IMR-90 (cell line): ENCODE results near the gene TXK. TPM values are rescaled to one million over a fixed set of nuclear protein-coding genes. Genes with fewer than 3 reads are reported as not detected.

ENCODE experiments used
- ATAC-seq: fragments of 200-7000 bp; cut with Tn5 transposase; 2 replicates; pipeline ENCODE4 v1.9.1; 2020; ENCODE audit warnings: low read depth, mild to moderate bottlenecking, moderate library complexity
- BruUV-seq: library from RNA; stranded (reverse); fragments of 400-500 nt; replicated peaks from 2 replicates; lab custom pipeline; 2021; lab: Mats Ljungman, UMichigan
- CTCF ChIA-PET: fragments of 300-600 bp; formaldehyde crosslinking; extraction: SDS; loops from one replicate; lab custom pipeline; 2021; ENCODE audit warnings: antibody characterized with exemption; lab: Yijun Ruan, JAX
- POLR2A ChIA-PET: fragments of 300-600 bp; sonication (Branson Sonifier 250); formaldehyde crosslinking; loops from one replicate; lab custom pipeline; 2022; ENCODE audit warnings: antibody characterized with exemption; ENCODE audit not compliant: unreplicated experiment; lab: Charles Lee
- DNase-seq: peaks from one replicate; pipeline ENCODE4 v3.0.0; 2013
- H2AFZ ChIP-seq: replicated peaks from 2 replicates; pipeline ENCODE3; 2013; ENCODE audit warnings: low read length, mild to moderate bottlenecking; ENCODE audit not compliant: poor library complexity
- H2AK5ac ChIP-seq: 2 replicates; pipeline ENCODE4 v1.6.1; 2013; ENCODE audit warnings: low read depth, low read length, inconsistent platforms
- H2AK9ac ChIP-seq: replicated peaks from 2 replicates; pipeline ENCODE3; 2013; ENCODE audit warnings: mild to moderate bottlenecking, low read depth, low read length, moderate library complexity; ENCODE audit not compliant: poor library complexity
- H2BK120ac ChIP-seq: 2 replicates; pipeline ENCODE4 v1.6.1; 2013; ENCODE audit warnings: low read depth, low read length, inconsistent platforms
- H2BK15ac ChIP-seq: 3 replicates; pipeline ENCODE4 v1.6.1; 2013; ENCODE audit warnings: low read depth, low read length, inconsistent platforms
- H2BK20ac ChIP-seq: 2 replicates; pipeline ENCODE4 v1.6.1; 2013; ENCODE audit warnings: low read depth, mild to moderate bottlenecking, inconsistent platforms, low read length, moderate library complexity
- H2BK5ac ChIP-seq: 2 replicates; pipeline ENCODE4 v1.6.1; 2013; ENCODE audit warnings: mild to moderate bottlenecking, low read depth, low read length, inconsistent platforms; ENCODE audit not compliant: poor library complexity, severe bottlenecking
- H3K14ac ChIP-seq: replicated peaks from 2 replicates; pipeline ENCODE4 v1.6.1; 2013; ENCODE audit warnings: low read depth, low read length, inconsistent platforms
- H3K18ac ChIP-seq: 2 replicates; pipeline ENCODE4 v1.6.1; 2013; ENCODE audit warnings: low read depth, low read length, control low read depth
- H3K23ac ChIP-seq: 2 replicates; pipeline ENCODE4 v1.6.1; 2013; ENCODE audit warnings: low read depth, low read length, inconsistent platforms
- H3K27ac ChIP-seq: 2 replicates; pipeline ENCODE4 v1.5.1; 2013; ENCODE audit warnings: mild to moderate bottlenecking, control low read depth, low read length; ENCODE audit not compliant: insufficient read depth
- H3K27me3 ChIP-seq: 2 replicates; pipeline ENCODE4 v1.6.1; 2013; ENCODE audit warnings: low read length; ENCODE audit not compliant: control insufficient read depth, insufficient read depth
- H3K36me3 ChIP-seq: 2 replicates; pipeline ENCODE4 v1.6.1; 2013; ENCODE audit warnings: low read length, mixed read lengths; ENCODE audit not compliant: control insufficient read depth, insufficient read depth
- H3K4ac ChIP-seq: 2 replicates; pipeline ENCODE4 v1.6.1; 2013; ENCODE audit warnings: low read depth, low read length, inconsistent platforms
- H3K4me1 ChIP-seq: 2 replicates; pipeline ENCODE4 v1.6.1; 2013; ENCODE audit warnings: low read length, mixed read lengths; ENCODE audit not compliant: control insufficient read depth, insufficient read depth
- H3K4me2 ChIP-seq: 2 replicates; pipeline ENCODE4 v1.6.1; 2013; ENCODE audit warnings: low read depth, mild to moderate bottlenecking, control low read depth, low read length, moderate library complexity
- H3K4me3 ChIP-seq: 2 replicates; pipeline ENCODE4 v1.5.1; 2013; ENCODE audit warnings: low read depth, mild to moderate bottlenecking, control low read depth, low read length, moderate library complexity; ENCODE audit not compliant: insufficient read depth
- H3K56ac ChIP-seq: 2 replicates; pipeline ENCODE4 v1.6.1; 2013; ENCODE audit warnings: low read length, inconsistent platforms; ENCODE audit not compliant: insufficient read depth; ENCODE audit errors: extremely low read depth
- H3K79me1 ChIP-seq, 2 experiments: 2 replicates each; pipeline ENCODE4 v1.6.1; 2013; ENCODE audit warnings: low read length in 2 of 2, inconsistent platforms in 1 of 2, low read depth in 1 of 2
- H3K9ac ChIP-seq: 2 replicates; pipeline ENCODE4 v1.6.1; 2013; ENCODE audit warnings: low read depth, low read length, control low read depth
- H3K9me1 ChIP-seq: 2 replicates; pipeline ENCODE4 v1.6.1; 2013; ENCODE audit warnings: low read length, inconsistent platforms; ENCODE audit not compliant: insufficient read depth
- H3K9me3 ChIP-seq: 2 replicates; pipeline ENCODE4 v1.6.1; 2013; ENCODE audit warnings: low read length; ENCODE audit not compliant: control insufficient read depth, insufficient read depth
- H4K20me1 ChIP-seq: 2 replicates; pipeline ENCODE4 v1.6.1; 2013; ENCODE audit warnings: low read length, inconsistent platforms; ENCODE audit not compliant: insufficient read depth
- H4K5ac ChIP-seq: 2 replicates; pipeline ENCODE4 v1.6.1; 2013; ENCODE audit warnings: mild to moderate bottlenecking, low read depth, low read length, control low read depth
- H4K8ac ChIP-seq, 2 experiments: 2 replicates each; pipeline ENCODE4 v1.6.1; 2013; ENCODE audit warnings: low read depth in 2 of 2, low read length in 2 of 2, control low read depth in 1 of 2, inconsistent platforms in 1 of 2
- H4K91ac ChIP-seq: 2 replicates; pipeline ENCODE4 v1.6.1; 2013; ENCODE audit warnings: low read depth, low read length, inconsistent platforms; ENCODE audit not compliant: insufficient read depth
- BHLHE40 ChIP-seq: fragments of 150-350 bp; IDR thresholded peaks from 2 replicates; pipeline ENCODE4 v1.6.1; 2016; ENCODE audit warnings: mild to moderate bottlenecking, low read depth, low read length
- CEBPB ChIP-seq: IDR thresholded peaks from 2 replicates; pipeline ENCODE4 v1.6.1; 2012; ENCODE audit warnings: low read depth, low read length, improper control_type of control experiment
- CHD1 ChIP-seq: IDR thresholded peaks from 2 replicates; pipeline ENCODE4 v1.6.1; 2012; ENCODE audit warnings: low read depth, low read length, improper control_type of control experiment
- FOS ChIP-seq: fragments of 150-350 bp; IDR thresholded peaks from 2 replicates; pipeline ENCODE4 v1.6.1; 2016; ENCODE audit warnings: low read depth, low read length
- MAFK ChIP-seq: IDR thresholded peaks from 2 replicates; pipeline ENCODE4 v1.6.1; 2012; ENCODE audit warnings: low read depth, low read length, improper control_type of control experiment
- MAZ ChIP-seq: IDR thresholded peaks from 2 replicates; pipeline ENCODE4 v1.6.1; 2012; ENCODE audit warnings: low read depth, mild to moderate bottlenecking, low read length, improper control_type of control experiment, moderate library complexity, borderline replicate concordance
- MXI1 ChIP-seq: IDR thresholded peaks from 2 replicates; pipeline ENCODE4 v1.6.1; 2012; ENCODE audit warnings: low read depth, mild to moderate bottlenecking, low read length, moderate library complexity, borderline replicate concordance
- POLR2A ChIP-seq: IDR thresholded peaks from 2 replicates; pipeline ENCODE4 v1.6.1; 2012; ENCODE audit warnings: mild to moderate bottlenecking, low read depth, low read length
- RAD21 ChIP-seq: IDR thresholded peaks from 2 replicates; pipeline ENCODE4 v1.6.1; 2012; ENCODE audit warnings: low read length, improper control_type of control experiment
- RCOR1 ChIP-seq: IDR thresholded peaks from 2 replicates; pipeline ENCODE4 v1.6.1; 2012; ENCODE audit warnings: mild to moderate bottlenecking, low read length, improper control_type of control experiment; ENCODE audit not compliant: insufficient replicate concordance
- RFX5 ChIP-seq: IDR thresholded peaks from 2 replicates; pipeline ENCODE4 v1.8.0; 2012; ENCODE audit warnings: low read depth, mild to moderate bottlenecking, low read length, moderate library complexity
- SMC3 ChIP-seq: fragments of 150-350 bp; IDR thresholded peaks from 2 replicates; pipeline ENCODE4 v1.6.1; 2016; ENCODE audit warnings: low read depth, mild to moderate bottlenecking, antibody characterized with exemption, low read length, moderate library complexity
- WGBS, 2 experiments: methylation state at CpG; one replicate each; pipeline versions ENCODE4 v1.1.5 to v1.1.7; 2013; ENCODE audit warnings: missing lambda C conversion rate in 2 of 2; ENCODE audit not compliant: insufficient read length in 1 of 2; ENCODE audit errors: extremely low coverage in 2 of 2; 5-methylcytosine and 5-hydroxymethylcytosine counted together
- dilution Hi-C: fragments of 300-500 bp; cut with HindIII; formaldehyde crosslinking; loops from one replicate; pipeline ENCODE4 v1.14.3; 2018; ENCODE audit warnings: low sequenced_read_pairs; ENCODE audit not compliant: unreplicated experiment
- in situ Hi-C: fragments of 300-500 bp; cut with MboI; formaldehyde crosslinking; loops from 3 replicates; pipeline ENCODE4 v1.14.3; 2019; ENCODE audit warnings: low sequenced_read_pairs, inconsistent platforms, mixed read lengths
- intact Hi-C: fragments of 100-400 bp; cut with micrococcal nuclease; formaldehyde crosslinking; loops from 2 replicates; pipeline ENCODE4 v1.10.0; 2022
- polyA plus RNA-seq, 3 experiments: library from polyadenylated mRNA; depleted of rRNA; stranded (reverse); fragments of >200 nt; gene quantifications; 2 replicates each; pipeline ENCODE4 v1.2.3, GENCODE V29; 2012; ENCODE audit warnings: low replicate concordance in 1 of 3
- total RNA-seq: library from RNA; depleted of rRNA; stranded (reverse); fragments of >200 nt; gene quantifications from 2 replicates; pipeline ENCODE4 v1.2.3, GENCODE V29; 2012
- TF ChIP-seq, protein P1 (sequence below): fragments of 150-350 bp; IDR thresholded peaks from 2 replicates; pipeline ENCODE4 v1.6.1; 2016; ENCODE audit warnings: low read depth, mild to moderate bottlenecking, low read length, moderate library complexity, borderline replicate concordance
- TF ChIP-seq, protein P2 (sequence below): fragments of 150-350 bp; IDR thresholded peaks from 2 replicates; pipeline ENCODE4 v1.6.1; 2017; ENCODE audit warnings: mild to moderate bottlenecking, antibody characterized with exemption, low read length, low read depth
- TF ChIP-seq, protein P3 (sequence below): conservative IDR thresholded peaks from 2 replicates; pipeline ENCODE4 v1.5.1; 2012; ENCODE audit warnings: mild to moderate bottlenecking, low read depth, low read length, improper control_type of control experiment

Gene TXK
- total and polyA plus RNA-seq, 2 of the 4 experiments (the other 2 are of a cell fraction), result not detected

DNA sequence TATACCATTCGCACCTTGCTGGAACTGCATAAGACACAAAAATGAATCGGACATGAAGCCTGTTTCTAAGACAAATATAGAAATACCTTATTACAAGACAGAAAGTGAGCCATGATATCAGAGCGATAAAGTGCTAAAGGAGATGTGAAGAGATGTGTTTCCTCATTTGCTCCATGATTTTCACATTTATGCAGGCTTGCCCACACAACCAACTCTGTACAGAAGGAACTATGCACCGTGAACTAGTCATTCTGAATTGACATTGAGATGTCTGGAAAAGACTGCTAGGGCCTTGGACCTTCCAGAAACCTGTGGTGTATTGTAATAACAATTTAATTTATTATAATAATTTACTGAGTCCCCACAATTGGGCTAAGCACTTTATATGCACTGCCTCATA is 38.6 kb upstream of the TXK start:
- ChIA-PET CTCF (no interaction called here), POLR2A (no interaction called here)
- peak overlapping the region; percentile 97 for H2BK5ac ChIP-seq
- H2BK120ac ChIP-seq, result peak overlapping the region; percentile 95
- intact Hi-C loops, result no loop called here
- H3K79me1 ChIP-seq, result no peaks in the 10 kb centered on the region
- H3K4me1 ChIP-seq, result peaks cover 10% of the 10 kb centered on the region
- no peak overlapping the region for H3K4me3 ChIP-seq
- 0 out of 2 replicates have a peak overlapping the region, but pooled peaks have one; percentile 37 for H3K9ac ChIP-seq
- H3K27ac ChIP-seq, result peak overlapping the region; percentile 80; the same call in 1 of the 2 replicates
- dilution Hi-C loops, result no loop called here
- H3K27me3 ChIP-seq, result no peaks in the 10 kb centered on the region
- WGBS, 2 experiments, result no CpG with 5 or more reads among the region's 4 CpGs
- no peak overlapping the region; the same call in 1 of the 3 replicates for H2BK15ac ChIP-seq
- H3K9me1 ChIP-seq, result peaks cover 7% of the 10 kb centered on the region; the same call in 1 of the 2 replicates
- no peak for ATAC-seq
- peak overlapping the region; percentile 69; the same call in 1 of the 2 replicates for H3K23ac ChIP-seq
- peak overlapping the region; percentile 94 for H3K18ac ChIP-seq
- H3K36me3 ChIP-seq, result no peaks in the 10 kb centered on the region
- no peak overlapping the region for H2AFZ ChIP-seq
- H4K91ac ChIP-seq, result peak overlapping the region; percentile 84
- no peaks in the 10 kb centered on the region for H3K9me3 ChIP-seq
- no TSS peak for BruUV-seq
- no peak overlapping the region for H2AK9ac ChIP-seq
- peak overlapping the region; percentile 91; the same call in 1 of the 2 replicates for H3K4ac ChIP-seq
- H2BK20ac ChIP-seq, result peak overlapping the region; percentile 94
- H4K20me1 ChIP-seq, result no peaks in the 10 kb centered on the region
- H2AK5ac ChIP-seq, result peak overlapping the region; percentile 83; the same call in 1 of the 2 replicates
- in situ Hi-C loops, result no loop called here
- DNase-seq, result no peak
- peak overlapping the region; percentile 96; the same call in 1 of the 2 replicates for H4K5ac ChIP-seq
- no peak overlapping the region for H3K4me2 ChIP-seq
- peak overlapping the region; percentile 28 to 88; a peak in 3 of 4 replicates for H4K8ac ChIP-seq
- TF ChIP-seq RAD21 (no peak), RCOR1 (no peak), SMC3 (no peak), FOS (no peak), CEBPB (no peak), BHLHE40 (no peak), MAZ (no peak), POLR2A (no peak), CHD1 (no peak), MAFK (no peak), MXI1 (no peak), RFX5 (no peak)
- TF ChIP-seq, protein P1, sequence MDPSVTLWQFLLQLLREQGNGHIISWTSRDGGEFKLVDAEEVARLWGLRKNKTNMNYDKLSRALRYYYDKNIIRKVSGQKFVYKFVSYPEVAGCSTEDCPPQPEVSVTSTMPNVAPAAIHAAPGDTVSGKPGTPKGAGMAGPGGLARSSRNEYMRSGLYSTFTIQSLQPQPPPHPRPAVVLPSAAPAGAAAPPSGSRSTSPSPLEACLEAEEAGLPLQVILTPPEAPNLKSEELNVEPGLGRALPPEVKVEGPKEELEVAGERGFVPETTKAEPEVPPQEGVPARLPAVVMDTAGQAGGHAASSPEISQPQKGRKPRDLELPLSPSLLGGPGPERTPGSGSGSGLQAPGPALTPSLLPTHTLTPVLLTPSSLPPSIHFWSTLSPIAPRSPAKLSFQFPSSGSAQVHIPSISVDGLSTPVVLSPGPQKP, result no peak
- TF ChIP-seq, protein P2, sequence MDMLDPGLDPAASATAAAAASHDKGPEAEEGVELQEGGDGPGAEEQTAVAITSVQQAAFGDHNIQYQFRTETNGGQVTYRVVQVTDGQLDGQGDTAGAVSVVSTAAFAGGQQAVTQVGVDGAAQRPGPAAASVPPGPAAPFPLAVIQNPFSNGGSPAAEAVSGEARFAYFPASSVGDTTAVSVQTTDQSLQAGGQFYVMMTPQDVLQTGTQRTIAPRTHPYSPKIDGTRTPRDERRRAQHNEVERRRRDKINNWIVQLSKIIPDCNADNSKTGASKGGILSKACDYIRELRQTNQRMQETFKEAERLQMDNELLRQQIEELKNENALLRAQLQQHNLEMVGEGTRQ, result no peak
- TF ChIP-seq, protein P3, sequence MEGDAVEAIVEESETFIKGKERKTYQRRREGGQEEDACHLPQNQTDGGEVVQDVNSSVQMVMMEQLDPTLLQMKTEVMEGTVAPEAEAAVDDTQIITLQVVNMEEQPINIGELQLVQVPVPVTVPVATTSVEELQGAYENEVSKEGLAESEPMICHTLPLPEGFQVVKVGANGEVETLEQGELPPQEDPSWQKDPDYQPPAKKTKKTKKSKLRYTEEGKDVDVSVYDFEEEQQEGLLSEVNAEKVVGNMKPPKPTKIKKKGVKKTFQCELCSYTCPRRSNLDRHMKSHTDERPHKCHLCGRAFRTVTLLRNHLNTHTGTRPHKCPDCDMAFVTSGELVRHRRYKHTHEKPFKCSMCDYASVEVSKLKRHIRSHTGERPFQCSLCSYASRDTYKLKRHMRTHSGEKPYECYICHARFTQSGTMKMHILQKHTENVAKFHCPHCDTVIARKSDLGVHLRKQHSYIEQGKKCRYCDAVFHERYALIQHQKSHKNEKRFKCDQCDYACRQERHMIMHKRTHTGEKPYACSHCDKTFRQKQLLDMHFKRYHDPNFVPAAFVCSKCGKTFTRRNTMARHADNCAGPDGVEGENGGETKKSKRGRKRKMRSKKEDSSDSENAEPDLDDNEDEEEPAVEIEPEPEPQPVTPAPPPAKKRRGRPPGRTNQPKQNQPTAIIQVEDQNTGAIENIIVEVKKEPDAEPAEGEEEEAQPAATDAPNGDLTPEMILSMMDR, result no peak
- H3K14ac ChIP-seq, result peak overlapping the region; percentile 85; the same call in 1 of the 2 replicates
- no peak overlapping the region for H3K56ac ChIP-seq
